Gastroesophageal sphincter (tissue), 3 donors: ENCODE measurements around the gene NEK9.

ENCODE experiments used
- POLR2A ChIP-seq, 2 donors: fragments of 450-650 bp; IDR thresholded peaks; one replicate each; pipeline ENCODE4 v1.6.1; 2017; ENCODE audit warnings: antibody characterized with exemption in 2 of 2, mild to moderate bottlenecking in 2 of 2, moderate library complexity in 1 of 2
- POLR2AphosphoS5 ChIP-seq: sonication (generic); formaldehyde crosslinking; IDR thresholded peaks from one replicate; pipeline ENCODE4 v1.6.1; 2017; ENCODE audit warnings: antibody characterized with exemption
- TF ChIP-seq, protein P1 (sequence below), 4 experiments: fragments of 200-600 bp in 2 of 4; fragments of 450-650 bp in 2 of 4; sonication (generic) in 1 of 4; IDR thresholded peaks; one replicate each; pipeline ENCODE4 v1.5.1; 2017 to 2019; ENCODE audit warnings: antibody characterized with exemption in 4 of 4, mild to moderate bottlenecking in 2 of 4, moderate library complexity in 2 of 4

DNA sequence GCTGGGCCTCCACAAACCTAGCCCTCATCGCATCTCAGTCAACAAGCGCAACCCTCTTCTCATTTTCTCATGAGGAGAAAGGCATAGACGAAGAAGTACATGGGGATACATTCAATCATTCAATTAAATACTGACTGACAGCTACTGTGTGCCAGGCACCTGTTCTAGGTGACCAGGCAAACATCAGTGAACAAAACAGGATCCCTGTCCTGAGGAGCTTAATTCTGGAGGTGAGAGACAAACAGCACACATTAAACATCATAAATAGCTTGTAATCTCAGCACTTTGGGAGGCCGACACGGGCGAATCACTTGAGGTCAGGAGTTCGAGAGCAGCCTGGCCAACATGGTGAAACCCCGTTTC, 62.7 kb downstream of the NEK9 start:
- TF ChIP-seq, protein P1, sequence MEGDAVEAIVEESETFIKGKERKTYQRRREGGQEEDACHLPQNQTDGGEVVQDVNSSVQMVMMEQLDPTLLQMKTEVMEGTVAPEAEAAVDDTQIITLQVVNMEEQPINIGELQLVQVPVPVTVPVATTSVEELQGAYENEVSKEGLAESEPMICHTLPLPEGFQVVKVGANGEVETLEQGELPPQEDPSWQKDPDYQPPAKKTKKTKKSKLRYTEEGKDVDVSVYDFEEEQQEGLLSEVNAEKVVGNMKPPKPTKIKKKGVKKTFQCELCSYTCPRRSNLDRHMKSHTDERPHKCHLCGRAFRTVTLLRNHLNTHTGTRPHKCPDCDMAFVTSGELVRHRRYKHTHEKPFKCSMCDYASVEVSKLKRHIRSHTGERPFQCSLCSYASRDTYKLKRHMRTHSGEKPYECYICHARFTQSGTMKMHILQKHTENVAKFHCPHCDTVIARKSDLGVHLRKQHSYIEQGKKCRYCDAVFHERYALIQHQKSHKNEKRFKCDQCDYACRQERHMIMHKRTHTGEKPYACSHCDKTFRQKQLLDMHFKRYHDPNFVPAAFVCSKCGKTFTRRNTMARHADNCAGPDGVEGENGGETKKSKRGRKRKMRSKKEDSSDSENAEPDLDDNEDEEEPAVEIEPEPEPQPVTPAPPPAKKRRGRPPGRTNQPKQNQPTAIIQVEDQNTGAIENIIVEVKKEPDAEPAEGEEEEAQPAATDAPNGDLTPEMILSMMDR (IDR thresholded peaks at IDR 0.05): no peak
- TF ChIP-seq POLR2A (IDR thresholded peaks at IDR 0.05) (no peak), POLR2AphosphoS5 (no peak)
